ENCODE measurements around the gene KANSL1. TPM values are rescaled to one million over a fixed set of nuclear protein-coding genes. Genes with fewer than 3 reads are reported as not detected.
"Not testable (repeated sequence)": the region's sequence is repeated elsewhere in the genome, so short reads cannot be mapped to it uniquely, and the experiment has no call there.

The KANSL1 gene
- polyA plus RNA-seq, 2 donors, result 14.6 to 25.4 TPM

- H3K4me3 ChIP-seq (ENCODE audit: low read depth in 1 of 2, low read length in 2 of 2), result peak overlapping the region; percentile 90 to 94
- no peaks in the 10 kb centered on the region for H3K27me3 ChIP-seq (ENCODE audit: control insufficient read depth in 1 of 2, insufficient read depth in 2 of 2, low read length in 2 of 2)
- H3K36me3 ChIP-seq (ENCODE audit: control insufficient read depth in 2 of 2, insufficient read depth in 2 of 2, low read length in 1 of 2), result no peaks in the 10 kb centered on the region
- H3K27ac ChIP-seq (ENCODE audit: low read depth in 2 of 2, low read length in 1 of 2), result peak overlapping the region; percentile 99
- H3K4me1 ChIP-seq (ENCODE audit: control insufficient read depth in 2 of 2, insufficient read depth in 2 of 2, low read length in 1 of 2), result peaks cover 0 to 4% of the 10 kb centered on the region in 2 donors
- no peaks in the 10 kb centered on the region for H3K9me3 ChIP-seq (ENCODE audit: control insufficient read depth in 2 of 2, insufficient read depth in 1 of 2, low read depth in 1 of 2, low read length in 1 of 2)
- WGBS, 2 donors, result 0 to 1% methylated on average over 24 to 58 of the region's 60 CpGs
Observed at GRCh38 chr17:46192439-46193150, 634 bp downstream of the KANSL1 start.

GRCh38 chr17:46192189-46192438, 1.1 kb downstream of the KANSL1 start:
- H3K4me1 ChIP-seq (ENCODE audit: control insufficient read depth in 2 of 2, insufficient read depth in 2 of 2, low read length in 1 of 2), result peaks cover 0 to 4% of the 10 kb centered on the region in 2 donors
- no peaks in the 10 kb centered on the region for H3K9me3 ChIP-seq (ENCODE audit: control insufficient read depth in 2 of 2, insufficient read depth in 1 of 2, low read depth in 1 of 2, low read length in 1 of 2)
- H3K27me3 ChIP-seq (ENCODE audit: control insufficient read depth in 1 of 2, insufficient read depth in 2 of 2, low read length in 2 of 2), result no peaks in the 10 kb centered on the region
- 0 to 1% methylated on average over 7 of the region's 7 CpGs for WGBS, 2 donors
- peak overlapping the region; percentile 99 for H3K27ac ChIP-seq (ENCODE audit: low read depth in 2 of 2, low read length in 1 of 2)
- H3K4me3 ChIP-seq (ENCODE audit: low read depth in 1 of 2, low read length in 2 of 2), result peak overlapping the region; percentile 90 to 94
- no peaks in the 10 kb centered on the region for H3K36me3 ChIP-seq (ENCODE audit: control insufficient read depth in 2 of 2, insufficient read depth in 2 of 2, low read length in 1 of 2)

GRCh38 chr17:46191322-46192188, 1.7 kb downstream of the KANSL1 start:
- WGBS, 2 donors, result 0 to 1% methylated on average over 20 of the region's 20 CpGs
- Histone ChIP-seq H3K9me3 (ENCODE audit: control insufficient read depth in 2 of 2, insufficient read depth in 1 of 2, low read depth in 1 of 2, low read length in 1 of 2) (no peaks in the 10 kb centered on the region), H3K4me3 (ENCODE audit: low read depth in 1 of 2, low read length in 2 of 2) (peak overlapping the region; percentile 90 to 94), H3K27me3 (ENCODE audit: control insufficient read depth in 1 of 2, insufficient read depth in 2 of 2, low read length in 2 of 2) (no peaks in the 10 kb centered on the region), H3K36me3 (ENCODE audit: control insufficient read depth in 2 of 2, insufficient read depth in 2 of 2, low read length in 1 of 2) (no peaks in the 10 kb centered on the region), H3K27ac (ENCODE audit: low read depth in 2 of 2, low read length in 1 of 2) (peak overlapping the region; percentile 82 to 99), H3K4me1 (ENCODE audit: control insufficient read depth in 2 of 2, insufficient read depth in 2 of 2, low read length in 1 of 2) (peaks cover 0 to 4% of the 10 kb centered on the region in 2 donors)

- no peaks in the 10 kb centered on the region for H3K27me3 ChIP-seq (ENCODE audit: control insufficient read depth in 1 of 2, insufficient read depth in 2 of 2, low read length in 2 of 2)
- WGBS, 2 donors, result 24 to 25% methylated on average over 4 of the region's 4 CpGs
- H3K9me3 ChIP-seq (ENCODE audit: control insufficient read depth in 2 of 2, insufficient read depth in 1 of 2, low read depth in 1 of 2, low read length in 1 of 2), result no peaks in the 10 kb centered on the region
- H3K27ac ChIP-seq (ENCODE audit: low read depth in 2 of 2, low read length in 1 of 2), result no peak overlapping the region
- H3K4me1 ChIP-seq (ENCODE audit: control insufficient read depth in 2 of 2, insufficient read depth in 2 of 2, low read length in 1 of 2), result peaks cover 0 to 4% of the 10 kb centered on the region in 2 donors
- H3K4me3 ChIP-seq (ENCODE audit: low read depth in 1 of 2, low read length in 2 of 2), result peak overlapping the region in 1 of 2 donors; percentile 36
- H3K36me3 ChIP-seq (ENCODE audit: control insufficient read depth in 2 of 2, insufficient read depth in 2 of 2, low read length in 1 of 2), result no peaks in the 10 kb centered on the region
Observed at GRCh38 chr17:46190763-46191162, 2.5 kb downstream of the KANSL1 start.

GRCh38 chr17:46186827-46187235, 6.4 kb downstream of the KANSL1 start:
- H3K36me3 ChIP-seq (ENCODE audit: control insufficient read depth in 2 of 2, insufficient read depth in 2 of 2, low read length in 1 of 2); H3K4me3 ChIP-seq (ENCODE audit: low read depth in 1 of 2, low read length in 2 of 2); H3K9me3 ChIP-seq (ENCODE audit: control insufficient read depth in 2 of 2, insufficient read depth in 1 of 2, low read depth in 1 of 2, low read length in 1 of 2); H3K27me3 ChIP-seq (ENCODE audit: control insufficient read depth in 1 of 2, insufficient read depth in 2 of 2, low read length in 2 of 2): not testable (repeated sequence)
- Histone ChIP-seq H3K27ac (ENCODE audit: low read depth in 2 of 2, low read length in 1 of 2) (peak overlapping the region in 1 of 2 donors; percentile 0), H3K4me1 (ENCODE audit: control insufficient read depth in 2 of 2, insufficient read depth in 2 of 2, low read length in 1 of 2) (peaks cover 3 to 10% of the 10 kb centered on the region in 2 donors)
- WGBS, 2 donors, result 75% methylated on average over 3 of the region's 3 CpGs

GRCh38 chr17:46184696-46185095, 8.5 kb downstream of the KANSL1 start:
- Histone ChIP-seq H3K9me3 (ENCODE audit: control insufficient read depth in 2 of 2, insufficient read depth in 1 of 2, low read depth in 1 of 2, low read length in 1 of 2) (no peaks in the 10 kb centered on the region), H3K27me3 (ENCODE audit: control insufficient read depth in 1 of 2, insufficient read depth in 2 of 2, low read length in 2 of 2) (no peaks in the 10 kb centered on the region), H3K36me3 (ENCODE audit: control insufficient read depth in 2 of 2, insufficient read depth in 2 of 2, low read length in 1 of 2) (no peaks in the 10 kb centered on the region), H3K4me3 (ENCODE audit: low read depth in 1 of 2, low read length in 2 of 2) (no peak overlapping the region), H3K4me1 (ENCODE audit: control insufficient read depth in 2 of 2, insufficient read depth in 2 of 2, low read length in 1 of 2) (peaks cover 3 to 11% of the 10 kb centered on the region in 2 donors), H3K27ac (ENCODE audit: low read depth in 2 of 2, low read length in 1 of 2) (no peak overlapping the region)
- 86 to 87% methylated on average over 7 of the region's 7 CpGs for WGBS, 2 donors

GRCh38 chr17:46183383-46183782, 9.8 kb downstream of the KANSL1 start:
- not testable (repeated sequence) for H3K36me3 ChIP-seq (ENCODE audit: control insufficient read depth in 2 of 2, insufficient read depth in 2 of 2, low read length in 1 of 2); H3K27ac ChIP-seq (ENCODE audit: low read depth in 2 of 2, low read length in 1 of 2); H3K9me3 ChIP-seq (ENCODE audit: control insufficient read depth in 2 of 2, insufficient read depth in 1 of 2, low read depth in 1 of 2, low read length in 1 of 2); H3K4me3 ChIP-seq (ENCODE audit: low read depth in 1 of 2, low read length in 2 of 2); H3K27me3 ChIP-seq (ENCODE audit: control insufficient read depth in 1 of 2, insufficient read depth in 2 of 2, low read length in 2 of 2)
- H3K4me1 ChIP-seq (ENCODE audit: control insufficient read depth in 2 of 2, insufficient read depth in 2 of 2, low read length in 1 of 2), result peaks cover 3 to 10% of the 10 kb centered on the region in 2 donors
- 86 to 91% methylated on average over 7 of the region's 7 CpGs for WGBS, 2 donors

GRCh38 chr17:46182961-46183360, 10.3 kb downstream of the KANSL1 start:
- Histone ChIP-seq H3K4me1 (ENCODE audit: control insufficient read depth in 2 of 2, insufficient read depth in 2 of 2, low read length in 1 of 2) (peaks cover 3 to 10% of the 10 kb centered on the region in 2 donors), H3K36me3 (ENCODE audit: control insufficient read depth in 2 of 2, insufficient read depth in 2 of 2, low read length in 1 of 2) (no peaks in the 10 kb centered on the region), H3K27ac (ENCODE audit: low read depth in 2 of 2, low read length in 1 of 2) (no peak overlapping the region), H3K9me3 (ENCODE audit: control insufficient read depth in 2 of 2, insufficient read depth in 1 of 2, low read depth in 1 of 2, low read length in 1 of 2) (no peaks in the 10 kb centered on the region), H3K27me3 (ENCODE audit: control insufficient read depth in 1 of 2, insufficient read depth in 2 of 2, low read length in 2 of 2) (no peaks in the 10 kb centered on the region), H3K4me3 (ENCODE audit: low read depth in 1 of 2, low read length in 2 of 2) (no peak overlapping the region)
- 88 to 90% methylated on average over 3 of the region's 3 CpGs for WGBS, 2 donors

GRCh38 chr17:46181940-46182339, 11.3 kb downstream of the KANSL1 start:
- Histone ChIP-seq H3K4me1 (ENCODE audit: control insufficient read depth in 2 of 2, insufficient read depth in 2 of 2, low read length in 1 of 2) (peaks cover 3 to 10% of the 10 kb centered on the region in 2 donors), H3K9me3 (ENCODE audit: control insufficient read depth in 2 of 2, insufficient read depth in 1 of 2, low read depth in 1 of 2, low read length in 1 of 2) (no peaks in the 10 kb centered on the region), H3K36me3 (ENCODE audit: control insufficient read depth in 2 of 2, insufficient read depth in 2 of 2, low read length in 1 of 2) (no peaks in the 10 kb centered on the region), H3K27me3 (ENCODE audit: control insufficient read depth in 1 of 2, insufficient read depth in 2 of 2, low read length in 2 of 2) (no peaks in the 10 kb centered on the region), H3K4me3 (ENCODE audit: low read depth in 1 of 2, low read length in 2 of 2) (no peak overlapping the region), H3K27ac (ENCODE audit: low read depth in 2 of 2, low read length in 1 of 2) (no peak overlapping the region)
- 63 to 65% methylated on average over 5 of the region's 5 CpGs for WGBS, 2 donors
